ENCODE data around the gene FBF1. TPM values are rescaled to one million over a fixed set of nuclear protein-coding genes. Genes with fewer than 3 reads are reported as not detected.

The FBF1 gene
- total and polyA plus RNA-seq, 9 of the 15 experiments (the other 6 are each of a cell fraction or from before 2014, with no cell fraction given) = 0.46 to 14.9 (median 7.5) TPM

DNA sequence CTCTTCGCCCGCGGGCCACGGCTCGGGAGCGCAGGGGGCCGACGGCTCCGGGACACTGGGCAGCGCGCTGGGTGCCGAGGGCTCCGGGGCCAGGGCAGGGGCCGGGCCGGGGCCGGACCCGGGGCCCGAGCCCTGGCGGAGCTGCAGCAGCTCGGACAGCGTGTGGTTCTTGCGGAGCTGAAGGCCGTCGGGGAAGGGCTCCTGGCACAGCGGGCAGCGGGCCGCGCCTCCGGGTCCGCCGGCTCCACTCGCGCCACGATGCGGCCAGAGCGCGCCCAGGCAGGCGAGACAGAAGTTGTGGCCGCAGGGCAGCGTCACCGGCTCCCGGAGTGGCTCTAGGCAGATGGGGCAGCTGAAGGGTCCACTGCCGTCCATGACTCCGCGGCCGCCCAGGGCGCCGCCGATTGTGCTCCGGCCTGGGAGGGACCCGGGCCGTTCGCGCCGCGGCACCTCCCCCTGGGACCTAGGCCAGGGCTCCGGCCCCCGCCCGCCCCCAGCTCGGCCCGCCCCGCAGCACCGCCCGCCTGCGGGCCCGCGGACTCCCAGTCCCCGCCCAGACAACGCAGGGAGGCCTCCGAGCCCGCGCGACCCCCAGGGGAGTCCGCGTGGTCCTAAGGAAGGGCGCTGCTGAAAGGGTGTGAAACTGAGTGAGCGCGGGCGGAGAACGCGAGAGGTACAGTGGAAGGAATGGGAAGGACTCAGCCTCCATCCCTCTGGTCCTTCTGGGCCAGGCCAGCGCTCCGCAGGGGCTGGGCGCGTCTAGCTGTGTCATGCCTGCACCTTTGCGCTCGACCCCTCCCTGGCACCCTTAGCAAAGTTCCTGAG, 62.5 kb downstream of the FBF1 start, which contains the start of gene TRIM47 (continued):
- TF ChIP-seq TSHZ1 (CRISPR knock-in tag; IDR thresholded peaks at IDR 0.05) (no peak), ZNF77 (CRISPR knock-in tag; IDR thresholded peaks at IDR 0.05) (no peak), ZNF143 (CRISPR knock-in tag; IDR thresholded peaks at IDR 0.05) (no peak), NONO (IDR thresholded peaks at IDR 0.05; ENCODE audit: low read depth in 2 of 2, low read length in 1 of 2) (0 out of 4 replicates have a peak, but pooled peaks of 1 of the 2 experiments have one; percentile 4), CBX2 (IDR thresholded peaks at IDR 0.05; ENCODE audit: insufficient read depth, low read length, poor library complexity, severe bottlenecking) (no peak), TCF7L2 (IDR thresholded peaks at IDR 0.05; ENCODE audit: low read depth, low read length) (no peak), ZNF316 (IDR thresholded peaks at IDR 0.05) (peak; percentile 59; the same call in 1 of the 2 replicates), ZNF766 (CRISPR knock-in tag; conservative IDR thresholded peaks at IDR 0.05) (0 out of 2 replicates have a peak, but pooled peaks have one; percentile 32), ZNF589 (CRISPR knock-in tag; IDR thresholded peaks at IDR 0.05; ENCODE audit: low read depth) (no peak), MTA3 (IDR thresholded peaks at IDR 0.05; ENCODE audit: borderline replicate concordance) (no peak), ZNF778 (CRISPR knock-in tag; IDR thresholded peaks at IDR 0.05) (no peak), ZFX (CRISPR knock-in tag; IDR thresholded peaks at IDR 0.05) (peak; percentile 64), ZNF347 (CRISPR knock-in tag; IDR thresholded peaks at IDR 0.05; ENCODE audit: low read depth) (no peak), MEF2D (tag; conservative IDR thresholded peaks at IDR 0.05; ENCODE audit: low read depth) (no peak), HNRNPL (IDR thresholded peaks at IDR 0.05; ENCODE audit: low read depth, low read length) (no peak; the same call in 1 of the 2 replicates)
- TF ChIP-seq, protein P1, sequence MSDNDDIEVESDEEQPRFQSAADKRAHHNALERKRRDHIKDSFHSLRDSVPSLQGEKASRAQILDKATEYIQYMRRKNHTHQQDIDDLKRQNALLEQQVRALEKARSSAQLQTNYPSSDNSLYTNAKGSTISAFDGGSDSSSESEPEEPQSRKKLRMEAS (CRISPR knock-in tag; IDR thresholded peaks at IDR 0.05) = peak; percentile 71
